ENCODE results near the gene KRTAP12-3. TPM values are rescaled to one million over a fixed set of nuclear protein-coding genes. Genes with fewer than 3 reads are reported as not detected.

The KRTAP12-3 gene
- total and polyA plus RNA-seq, 9 of the 15 experiments (the other 6 are each of a cell fraction or from before 2014, with no cell fraction given): not detected

DNA sequence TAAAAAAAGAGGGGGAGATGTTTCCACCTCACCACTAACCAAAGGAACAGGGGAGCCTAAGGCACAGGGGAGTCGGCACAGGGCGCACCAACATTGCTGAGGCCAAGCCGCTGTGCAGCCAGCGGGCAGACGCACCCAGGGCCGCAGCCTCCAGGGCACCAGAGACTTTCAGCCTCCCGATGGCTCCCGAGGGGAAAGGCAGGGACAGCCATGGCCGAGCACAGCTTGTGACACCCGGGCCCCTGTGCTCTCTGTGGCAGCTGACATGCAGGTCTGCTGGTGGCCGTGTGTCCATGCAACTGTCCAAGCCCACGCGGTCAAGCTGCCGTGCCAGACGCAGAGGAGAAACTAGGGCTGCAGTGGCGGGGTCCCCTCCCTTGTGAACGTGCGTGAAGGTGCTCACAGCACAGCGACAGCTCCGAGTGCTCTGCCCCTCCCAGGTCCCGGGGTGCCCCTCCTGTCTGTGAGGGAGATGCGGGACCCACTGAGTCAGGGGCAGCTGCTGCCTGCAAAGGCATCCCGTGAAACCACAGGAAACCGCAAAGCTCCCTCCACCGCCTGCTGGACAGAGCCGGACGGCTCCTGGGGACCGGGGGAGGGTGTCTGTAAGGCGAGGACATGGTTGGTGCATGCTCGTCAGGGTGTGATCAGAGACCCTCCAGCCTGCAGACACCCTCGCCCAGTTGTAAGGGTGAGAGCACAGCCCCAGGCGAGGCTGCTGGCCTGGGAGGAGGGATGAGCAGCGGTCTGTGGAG, 9.0 kb upstream of the KRTAP12-3 start:
- no TSS peak for BruUV-seq (replicated peaks)
- Histone ChIP-seq H3K4me2 (ENCODE audit: insufficient read depth, low read length) (no peak overlapping the region), H3K27me3 (ENCODE audit: control insufficient read depth in 2 of 2, insufficient read depth in 2 of 2, low read length in 2 of 2) (peaks cover 13 to 66% of the 10 kb centered on the region in 2 experiments; a peak in 4 of 5 replicates), H3K9ac (ENCODE audit: insufficient read depth in 1 of 2, low read depth in 2 of 2, low read length in 2 of 2) (no peak overlapping the region; a peak in 1 of 4 replicates), H3K9me3 (replicated peaks; ENCODE audit: control insufficient read depth, insufficient read depth, low read depth, low read length) (peaks cover 3% of the 10 kb centered on the region; the same call in 1 of the 2 replicates), H3K79me2 (ENCODE audit: control insufficient read depth, insufficient read depth, low read length) (no peaks in the 10 kb centered on the region), H3K4me1 (replicated peaks in 1 of 2; ENCODE audit: control insufficient read depth in 2 of 2, insufficient read depth in 2 of 2, low read length in 2 of 2) (no peaks in the 10 kb centered on the region; a peak in 1 of 5 replicates), H3K36me3 (ENCODE audit: control insufficient read depth, insufficient read depth, low read length) (no peaks in the 10 kb centered on the region), H2AFZ (ENCODE audit: low read depth, low read length) (no peak overlapping the region), H3K4me3 (no peak overlapping the region), H3K27ac (ENCODE audit: extremely low read depth, low read depth, low read length) (no peak overlapping the region), H4K20me1 (replicated peaks; ENCODE audit: control insufficient read depth, insufficient read depth, low read length) (no peaks in the 10 kb centered on the region), H3K9me1 (ENCODE audit: control insufficient read depth, insufficient read depth, low read length) (no peaks in the 10 kb centered on the region)
- ATAC-seq (no peak), FAIRE-seq (no peak), DNase-seq (ENCODE audit: extremely low read depth in 1 of 4, low spot score in 3 of 4) (no peak)
- CTCF ChIA-PET (ENCODE audit: low intra/inter-chr PET ratio): no interaction called here
- 1% methylated on average over 33 of the region's 33 CpGs for WGBS (ENCODE audit: insufficient coverage, low coverage, missing lambda C conversion rate)
- no peak for TF ChIP-seq MAFG (tag; conservative IDR thresholded peaks at IDR 0.05)
- TF ChIP-seq, protein P1, sequence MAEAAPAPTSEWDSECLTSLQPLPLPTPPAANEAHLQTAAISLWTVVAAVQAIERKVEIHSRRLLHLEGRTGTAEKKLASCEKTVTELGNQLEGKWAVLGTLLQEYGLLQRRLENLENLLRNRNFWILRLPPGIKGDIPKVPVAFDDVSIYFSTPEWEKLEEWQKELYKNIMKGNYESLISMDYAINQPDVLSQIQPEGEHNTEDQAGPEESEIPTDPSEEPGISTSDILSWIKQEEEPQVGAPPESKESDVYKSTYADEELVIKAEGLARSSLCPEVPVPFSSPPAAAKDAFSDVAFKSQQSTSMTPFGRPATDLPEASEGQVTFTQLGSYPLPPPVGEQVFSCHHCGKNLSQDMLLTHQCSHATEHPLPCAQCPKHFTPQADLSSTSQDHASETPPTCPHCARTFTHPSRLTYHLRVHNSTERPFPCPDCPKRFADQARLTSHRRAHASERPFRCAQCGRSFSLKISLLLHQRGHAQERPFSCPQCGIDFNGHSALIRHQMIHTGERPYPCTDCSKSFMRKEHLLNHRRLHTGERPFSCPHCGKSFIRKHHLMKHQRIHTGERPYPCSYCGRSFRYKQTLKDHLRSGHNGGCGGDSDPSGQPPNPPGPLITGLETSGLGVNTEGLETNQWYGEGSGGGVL (CRISPR knock-in tag; IDR thresholded peaks at IDR 0.05): no peak
- TF ChIP-seq SMARCE1 (IDR thresholded peaks at IDR 0.05): no peak
- TF ChIP-seq PURB (CRISPR knock-in tag; IDR thresholded peaks at IDR 0.05; ENCODE audit: low read depth): no peak
- no peak for TF ChIP-seq SAFB2 (IDR thresholded peaks at IDR 0.05; ENCODE audit: borderline replicate concordance, low read depth, low read length, severe bottlenecking)
- TF ChIP-seq, protein P2, sequence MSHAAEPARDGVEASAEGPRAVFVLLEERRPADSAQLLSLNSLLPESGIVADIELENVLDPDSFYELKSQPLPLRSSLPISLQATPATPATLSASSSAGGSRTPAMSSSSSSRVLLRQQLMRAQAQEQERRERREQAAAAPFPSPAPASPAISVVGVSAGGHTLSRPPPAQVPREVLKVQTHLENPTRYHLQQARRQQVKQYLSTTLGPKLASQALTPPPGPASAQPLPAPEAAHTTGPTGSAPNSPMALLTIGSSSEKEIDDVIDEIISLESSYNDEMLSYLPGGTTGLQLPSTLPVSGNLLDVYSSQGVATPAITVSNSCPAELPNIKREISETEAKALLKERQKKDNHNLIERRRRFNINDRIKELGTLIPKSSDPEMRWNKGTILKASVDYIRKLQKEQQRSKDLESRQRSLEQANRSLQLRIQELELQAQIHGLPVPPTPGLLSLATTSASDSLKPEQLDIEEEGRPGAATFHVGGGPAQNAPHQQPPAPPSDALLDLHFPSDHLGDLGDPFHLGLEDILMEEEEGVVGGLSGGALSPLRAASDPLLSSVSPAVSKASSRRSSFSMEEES (CRISPR knock-in tag; IDR thresholded peaks at IDR 0.05): no peak
- TF ChIP-seq TAL1 (IDR thresholded peaks at IDR 0.05): no peak
- TF ChIP-seq JUND (IDR thresholded peaks at IDR 0.05; ENCODE audit: borderline replicate concordance, low read depth, low read length): no peak
- no peak for TF ChIP-seq JUND (tag; IDR thresholded peaks at IDR 0.05; ENCODE audit: borderline replicate concordance, low read depth, low read length)
- TF ChIP-seq, protein P3, sequence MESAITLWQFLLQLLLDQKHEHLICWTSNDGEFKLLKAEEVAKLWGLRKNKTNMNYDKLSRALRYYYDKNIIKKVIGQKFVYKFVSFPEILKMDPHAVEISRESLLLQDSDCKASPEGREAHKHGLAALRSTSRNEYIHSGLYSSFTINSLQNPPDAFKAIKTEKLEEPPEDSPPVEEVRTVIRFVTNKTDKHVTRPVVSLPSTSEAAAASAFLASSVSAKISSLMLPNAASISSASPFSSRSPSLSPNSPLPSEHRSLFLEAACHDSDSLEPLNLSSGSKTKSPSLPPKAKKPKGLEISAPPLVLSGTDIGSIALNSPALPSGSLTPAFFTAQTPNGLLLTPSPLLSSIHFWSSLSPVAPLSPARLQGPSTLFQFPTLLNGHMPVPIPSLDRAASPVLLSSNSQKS (CRISPR knock-in tag; IDR thresholded peaks at IDR 0.05): no peak
- no peak for TF ChIP-seq ZNF282 (CRISPR knock-in tag; IDR thresholded peaks at IDR 0.05)
- intact Hi-C loops (cut with micrococcal nuclease) (no loop called here), in situ Hi-C loops (cut with MboI) (no loop called here)
- POLR2A ChIA-PET: no interaction called here
